GM21717 (cell line): ENCODE data around the gene MGA.

Source experiments
- ATAC-seq: cut with Tn5 transposase; IDR thresholded peaks from one replicate; pipeline ENCODE4 v1.9.1; 2021; ENCODE audit warnings: mild to moderate bottlenecking, moderate library complexity; ENCODE audit not compliant: unreplicated experiment

Gene MGA

GRCh38 chr15:41804916-41805666 is 144.9 kb downstream of the MGA start:
- no peak for ATAC-seq

DNA sequence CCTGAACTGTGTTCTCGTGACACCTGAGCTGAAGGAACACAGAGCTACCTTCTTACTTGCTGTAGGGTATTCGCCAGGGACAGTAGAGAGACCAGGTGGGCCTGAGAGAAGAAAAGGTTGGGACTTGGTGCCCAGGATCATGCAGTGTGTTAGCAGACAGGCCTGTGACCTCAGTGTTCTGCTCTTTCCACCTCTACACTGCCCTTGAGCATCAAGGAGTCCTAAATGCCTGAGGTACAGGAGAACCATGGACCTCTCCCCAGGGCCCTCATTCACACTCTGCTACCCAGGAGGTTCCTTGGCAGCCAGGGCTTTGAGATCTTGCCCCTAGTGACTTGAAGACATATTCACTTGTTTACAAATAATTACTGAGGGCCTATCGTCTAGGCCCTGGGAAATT is 145.5 kb downstream of the MGA start:
- no peak for ATAC-seq

DNA sequence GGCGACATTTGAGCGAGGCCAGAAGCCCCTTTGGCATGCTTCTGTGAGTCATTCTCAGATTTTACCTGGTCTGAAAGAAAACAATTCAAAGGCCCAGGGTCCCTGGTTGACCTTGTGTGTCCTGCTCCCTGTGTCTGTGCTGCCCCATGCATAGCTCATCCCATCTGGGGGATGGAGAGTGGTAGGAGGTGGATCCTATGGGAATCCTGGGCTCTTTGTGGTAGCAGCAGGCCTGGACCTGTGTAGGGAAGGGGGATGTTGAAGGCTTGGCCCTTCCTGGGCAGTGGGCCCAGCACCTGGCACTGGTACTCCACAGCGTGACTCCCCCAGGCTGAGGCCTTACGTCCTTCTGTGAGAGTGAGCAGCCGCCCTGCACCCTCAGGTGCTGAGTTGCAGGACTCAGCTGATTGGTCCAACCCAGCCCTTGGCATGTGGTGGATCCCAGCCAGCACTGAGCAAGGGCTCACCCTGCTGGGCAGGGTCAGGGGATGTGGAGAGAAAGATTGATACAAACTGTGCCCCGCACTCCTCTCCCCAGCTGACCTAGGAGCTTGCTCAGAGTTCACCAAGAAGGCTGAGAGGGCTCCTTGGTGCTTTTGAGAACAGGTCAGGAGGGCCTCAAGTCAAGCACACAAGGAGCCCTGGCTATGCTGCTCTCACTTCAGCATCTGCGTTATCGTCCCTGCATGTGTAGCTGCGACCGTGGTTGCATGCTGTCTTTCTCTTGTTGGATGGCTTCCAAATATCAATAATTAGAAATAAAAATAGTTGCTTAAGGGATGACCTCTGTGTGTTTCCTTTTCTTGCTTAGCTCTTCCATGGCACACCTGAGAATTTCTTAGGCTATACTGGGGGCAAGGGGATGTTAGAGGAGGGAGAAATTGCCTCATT is 146.3 kb downstream of the MGA start:
- ATAC-seq: no peak

- ATAC-seq: no peak
Measured at GRCh38 chr15:41809121-41809520, 148.9 kb downstream of the MGA start.

- no peak for ATAC-seq
Measured at GRCh38 chr15:41809526-41810220, 149.5 kb downstream of the MGA start.

- no peak for ATAC-seq
Measured at GRCh38 chr15:41810651-41811431, 150.6 kb downstream of the MGA start.

GRCh38 chr15:41811432-41812195 is 151.4 kb downstream of the MGA start:
- no peak for ATAC-seq

- no peak for ATAC-seq
Measured at GRCh38 chr15:41812820-41813375, 152.7 kb downstream of the MGA start.

DNA sequence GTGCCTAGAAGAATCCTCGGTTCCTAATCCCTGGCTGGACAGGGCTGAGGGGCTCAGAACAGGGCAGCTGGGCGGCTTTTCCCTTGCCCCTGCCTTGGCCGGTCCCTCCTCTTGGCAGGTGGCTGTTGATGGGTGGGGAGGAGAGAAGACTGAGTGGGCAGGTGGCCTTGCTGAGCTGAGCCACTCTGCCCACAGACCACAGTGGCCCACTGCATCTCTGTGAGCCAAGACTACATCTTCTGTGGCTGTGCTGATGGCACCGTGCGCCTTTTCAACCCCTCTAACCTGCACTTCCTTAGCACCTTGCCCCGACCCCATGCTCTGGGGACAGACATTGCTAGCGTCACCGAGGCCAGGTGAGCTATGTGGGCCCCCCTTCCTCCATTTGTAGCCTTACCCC is 153.2 kb downstream of the MGA start:
- no peak for ATAC-seq

DNA sequence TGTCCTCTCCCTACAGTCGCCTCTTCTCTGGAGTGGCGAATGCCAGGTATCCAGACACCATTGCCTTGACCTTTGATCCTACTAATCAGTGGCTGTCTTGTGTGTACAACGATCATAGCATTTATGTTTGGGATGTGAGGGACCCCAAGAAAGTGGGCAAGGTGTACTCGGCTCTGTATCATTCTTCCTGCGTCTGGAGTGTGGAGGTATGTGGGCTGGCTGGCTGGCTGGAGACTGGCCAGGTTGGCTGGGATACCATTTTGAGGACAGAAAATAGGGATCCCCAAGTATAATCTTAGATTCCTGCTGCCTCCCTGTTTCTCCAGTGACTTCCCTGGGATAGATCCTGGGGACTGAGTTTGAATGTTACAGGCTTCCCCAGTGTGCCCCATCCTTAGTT is 154.3 kb downstream of the MGA start:
- no peak for ATAC-seq

DNA sequence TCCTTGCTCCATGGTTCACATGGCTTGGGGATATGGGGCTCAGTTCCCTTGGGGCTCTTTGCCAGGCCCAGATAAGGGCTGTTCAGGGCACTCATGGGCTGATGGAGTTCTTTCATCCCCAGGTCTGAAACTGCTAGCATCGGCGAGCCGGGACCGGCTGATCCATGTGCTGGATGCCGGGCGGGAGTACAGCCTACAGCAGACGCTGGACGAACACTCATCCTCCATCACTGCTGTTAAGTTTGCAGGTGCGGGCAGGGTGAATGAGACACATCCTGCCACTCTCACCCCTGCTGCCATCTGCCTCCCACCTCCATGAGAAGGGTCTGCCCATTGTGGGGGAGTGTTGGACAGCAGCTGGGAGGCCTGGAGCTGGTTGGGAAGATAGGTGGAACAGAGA is 156.6 kb downstream of the MGA start:
- ATAC-seq: no peak

- ATAC-seq: no peak
Measured at GRCh38 chr15:41817327-41817726, 157.1 kb downstream of the MGA start.

- ATAC-seq: no peak
Measured at GRCh38 chr15:41817781-41818180, 157.6 kb downstream of the MGA start.

- no peak for ATAC-seq
Measured at GRCh38 chr15:41819455-41820050, 159.3 kb downstream of the MGA start.

GRCh38 chr15:41820791-41821423 is 160.7 kb downstream of the MGA start:
- no peak for ATAC-seq

DNA sequence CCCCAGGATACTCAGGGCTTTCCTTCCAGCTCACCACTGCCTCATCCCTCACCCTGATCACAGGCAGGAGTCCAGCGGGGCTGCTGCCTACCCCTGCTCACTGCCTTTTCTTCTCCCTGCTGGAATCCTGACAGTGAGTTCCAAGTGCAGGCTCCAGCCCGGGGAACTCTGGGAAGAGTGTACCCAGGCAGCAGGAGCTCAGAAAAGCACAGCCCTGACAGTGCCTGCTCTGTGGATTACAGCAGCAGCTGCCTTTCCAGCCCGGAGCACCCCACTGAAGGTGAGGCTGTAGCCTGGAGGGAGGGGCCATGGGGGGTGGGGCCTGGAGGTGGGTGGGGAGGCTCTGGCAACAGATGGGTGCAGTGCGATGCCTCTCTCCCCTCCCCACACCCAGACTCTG is 161.6 kb downstream of the MGA start:
- ATAC-seq: no peak

- no peak for ATAC-seq
Measured at GRCh38 chr15:41822471-41822870, 162.3 kb downstream of the MGA start.
